ENCODE results near the gene FAM83B. TPM values are rescaled to one million over a fixed set of nuclear protein-coding genes. Genes with fewer than 3 reads are reported as not detected.

Gene FAM83B
- total and polyA plus RNA-seq, 8 donors, result 0.46 to 7.3 (median 1.6) TPM

DNA sequence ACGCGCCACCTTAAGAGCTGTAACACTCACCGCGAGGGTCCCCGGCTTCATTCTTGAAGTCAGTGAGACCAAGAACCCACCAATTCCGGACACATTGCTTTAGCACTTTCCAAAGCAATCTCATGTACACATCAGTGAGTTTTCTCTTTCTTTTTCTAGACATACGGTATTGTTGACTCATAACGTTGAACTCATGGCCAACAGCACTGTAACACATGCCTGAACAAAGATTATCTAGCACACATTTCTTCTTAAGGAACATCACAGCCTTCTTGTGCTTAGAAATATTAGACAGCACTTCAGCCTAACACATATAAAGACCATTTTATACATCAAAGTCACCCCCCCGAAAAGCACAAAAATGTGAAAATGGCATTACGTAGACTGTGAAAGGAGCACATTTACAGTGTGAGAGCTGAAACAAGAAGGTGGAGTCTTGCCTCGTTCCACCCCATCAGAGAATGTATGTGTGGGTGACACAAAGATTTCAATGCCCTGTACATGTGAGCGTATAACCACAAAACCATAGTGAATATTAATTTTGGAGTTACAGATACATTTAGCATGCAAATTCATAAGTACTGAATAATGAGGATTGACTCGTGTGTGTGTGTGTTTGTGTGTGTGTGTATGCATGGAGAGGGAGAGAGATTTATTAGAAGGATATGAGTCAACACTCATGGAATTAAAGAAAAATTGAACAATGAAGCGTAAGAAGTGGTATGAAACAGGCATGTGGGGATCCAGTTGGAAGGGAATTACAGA lies 134.1 kb downstream of the FAM83B start:
- no peaks in the 10 kb centered on the region for H3K4me1 ChIP-seq
- DNase-seq (no peak), FAIRE-seq (no peak), ATAC-seq (no peak)
- no peak overlapping the region for H3K4me3 ChIP-seq
- WGBS, 2 donors, result 85 to 91% methylated on average over 14 of the region's 14 CpGs
- no peaks in the 10 kb centered on the region for H3K27me3 ChIP-seq
- intact Hi-C loops (cut with DNase I), result no loop called here
- H3K9me3 ChIP-seq, result no peaks in the 10 kb centered on the region
- H3K36me3 ChIP-seq, result no peaks in the 10 kb centered on the region
- H3K27ac ChIP-seq, result no peak overlapping the region
- TF ChIP-seq, protein P1, sequence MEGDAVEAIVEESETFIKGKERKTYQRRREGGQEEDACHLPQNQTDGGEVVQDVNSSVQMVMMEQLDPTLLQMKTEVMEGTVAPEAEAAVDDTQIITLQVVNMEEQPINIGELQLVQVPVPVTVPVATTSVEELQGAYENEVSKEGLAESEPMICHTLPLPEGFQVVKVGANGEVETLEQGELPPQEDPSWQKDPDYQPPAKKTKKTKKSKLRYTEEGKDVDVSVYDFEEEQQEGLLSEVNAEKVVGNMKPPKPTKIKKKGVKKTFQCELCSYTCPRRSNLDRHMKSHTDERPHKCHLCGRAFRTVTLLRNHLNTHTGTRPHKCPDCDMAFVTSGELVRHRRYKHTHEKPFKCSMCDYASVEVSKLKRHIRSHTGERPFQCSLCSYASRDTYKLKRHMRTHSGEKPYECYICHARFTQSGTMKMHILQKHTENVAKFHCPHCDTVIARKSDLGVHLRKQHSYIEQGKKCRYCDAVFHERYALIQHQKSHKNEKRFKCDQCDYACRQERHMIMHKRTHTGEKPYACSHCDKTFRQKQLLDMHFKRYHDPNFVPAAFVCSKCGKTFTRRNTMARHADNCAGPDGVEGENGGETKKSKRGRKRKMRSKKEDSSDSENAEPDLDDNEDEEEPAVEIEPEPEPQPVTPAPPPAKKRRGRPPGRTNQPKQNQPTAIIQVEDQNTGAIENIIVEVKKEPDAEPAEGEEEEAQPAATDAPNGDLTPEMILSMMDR (IDR thresholded peaks at IDR 0.05), result no peak

DNA sequence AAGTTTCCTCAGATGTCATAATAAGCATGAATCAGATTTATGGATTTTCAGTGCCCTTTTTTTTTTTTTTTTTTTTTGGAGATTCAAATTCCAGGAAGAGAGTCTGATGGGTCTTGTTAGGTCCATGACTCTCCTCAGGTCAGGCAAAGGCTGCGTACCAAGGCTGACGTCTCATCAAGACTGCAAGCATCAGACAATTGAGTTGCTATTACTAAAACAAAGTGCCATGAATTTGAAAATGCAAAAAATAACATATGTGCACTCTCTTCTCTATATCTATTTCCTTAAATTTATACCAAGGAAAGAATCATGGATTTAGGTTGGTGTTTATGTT lies 134.7 kb downstream of the FAM83B start:
- H3K4me1 ChIP-seq, result no peaks in the 10 kb centered on the region
- intact Hi-C loops (cut with DNase I), result no loop called here
- TF ChIP-seq, protein P1 (IDR thresholded peaks at IDR 0.05), result no peak
- no peaks in the 10 kb centered on the region for H3K27me3 ChIP-seq
- no peak overlapping the region for H3K4me3 ChIP-seq
- no peak for ATAC-seq
- H3K9me3 ChIP-seq, result no peaks in the 10 kb centered on the region
- no peak overlapping the region for H3K27ac ChIP-seq
- no peak for DNase-seq
- H3K36me3 ChIP-seq, result no peaks in the 10 kb centered on the region
- no peak for FAIRE-seq
- 91 to 93% methylated on average over 2 of the region's 2 CpGs for WGBS, 2 donors

DNA sequence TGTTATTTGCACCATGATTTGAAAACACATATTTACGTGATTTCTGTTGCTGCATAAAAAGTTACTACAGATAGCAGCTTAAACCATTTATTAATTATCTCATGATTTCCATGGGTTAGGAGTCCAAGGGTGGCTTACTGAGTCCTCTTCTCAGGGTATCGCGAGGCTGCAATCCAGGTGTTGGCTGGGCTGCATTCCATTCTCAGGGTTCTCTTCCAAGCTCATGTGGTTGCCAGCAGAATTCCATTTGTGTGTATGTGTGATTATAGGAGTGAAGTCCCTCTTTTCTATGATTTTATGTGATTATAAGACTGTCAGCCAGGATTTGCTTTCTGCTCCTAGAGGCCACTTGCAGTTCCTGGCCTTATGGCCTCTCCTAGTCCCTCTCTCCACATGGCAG lies 135.1 kb downstream of the FAM83B start:
- TF ChIP-seq, protein P1 (IDR thresholded peaks at IDR 0.05), result no peak
- no peak for DNase-seq
- no peak for ATAC-seq
- Histone ChIP-seq H3K36me3 (no peaks in the 10 kb centered on the region), H3K4me1 (no peaks in the 10 kb centered on the region), H3K27me3 (no peaks in the 10 kb centered on the region), H3K4me3 (no peak overlapping the region), H3K9me3 (no peaks in the 10 kb centered on the region), H3K27ac (no peak overlapping the region)
- no peak for FAIRE-seq
- intact Hi-C loops (cut with DNase I), result no loop called here
- WGBS, 2 donors, result 40 to 41% methylated on average over 3 of the region's 3 CpGs

DNA sequence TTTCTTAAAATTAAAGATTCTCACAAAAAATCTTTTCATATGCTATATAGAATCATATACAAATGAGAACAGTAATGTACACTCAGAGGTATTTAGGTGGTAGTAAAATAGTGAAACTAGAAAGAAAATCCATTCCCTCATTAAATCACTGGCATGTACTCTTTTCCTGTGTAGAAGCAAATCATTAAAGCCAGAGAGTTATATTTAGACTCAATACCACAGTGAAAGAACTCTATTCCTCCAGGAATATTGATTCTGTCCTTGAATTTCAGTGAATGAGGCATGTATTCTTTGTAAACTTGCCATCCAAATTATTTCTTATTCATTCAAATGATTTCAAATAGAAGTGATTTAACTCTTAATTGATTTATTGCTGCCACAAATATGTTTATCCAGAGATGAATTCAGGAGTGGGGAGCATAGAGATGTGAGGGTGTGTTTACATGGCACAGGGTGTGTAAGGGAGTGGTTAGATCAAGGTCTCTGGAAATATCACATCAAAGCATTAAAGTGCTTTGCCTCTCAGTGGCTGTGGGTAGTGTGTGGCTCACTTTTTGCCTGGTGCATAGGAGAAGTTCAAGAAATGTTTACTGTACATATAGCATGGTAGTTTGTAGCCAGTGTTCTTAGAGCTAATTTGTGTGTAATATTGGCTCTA lies 141.2 kb downstream of the FAM83B start:
- no peaks in the 10 kb centered on the region for H3K36me3 ChIP-seq
- intact Hi-C loops (cut with DNase I), result no loop called here
- no peaks in the 10 kb centered on the region for H3K27me3 ChIP-seq
- no peaks in the 10 kb centered on the region for H3K4me1 ChIP-seq
- DNase-seq (no peak), ATAC-seq (no peak), FAIRE-seq (no peak)
- no peak overlapping the region for H3K4me3 ChIP-seq
- H3K27ac ChIP-seq, result no peak overlapping the region
- TF ChIP-seq, protein P1 (IDR thresholded peaks at IDR 0.05), result no peak
- H3K9me3 ChIP-seq, result no peaks in the 10 kb centered on the region

DNA sequence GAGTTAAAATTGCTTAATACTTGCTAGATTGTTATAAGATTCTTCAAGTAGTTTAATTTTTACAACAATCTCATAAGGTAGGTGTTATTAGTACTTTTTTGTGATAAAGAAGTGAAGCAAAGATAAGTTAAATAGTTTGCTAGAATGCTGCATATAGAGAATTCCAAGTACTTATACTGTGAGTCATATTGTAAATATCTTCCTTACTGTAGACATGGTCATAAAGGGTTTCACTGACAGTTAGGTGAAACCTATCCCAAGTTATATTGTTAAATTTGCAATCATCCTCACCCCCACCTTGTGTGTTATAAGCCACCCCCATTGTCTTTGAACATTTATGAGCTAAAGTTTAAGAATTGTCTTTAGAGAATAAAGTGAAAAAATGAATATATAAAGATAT lies 142.0 kb downstream of the FAM83B start:
- DNase-seq, result no peak
- no peaks in the 10 kb centered on the region for H3K27me3 ChIP-seq
- no peak for FAIRE-seq
- no peak for ATAC-seq
- no peak overlapping the region for H3K4me3 ChIP-seq
- intact Hi-C loops (cut with DNase I), result no loop called here
- H3K27ac ChIP-seq, result no peak overlapping the region
- TF ChIP-seq, protein P1 (IDR thresholded peaks at IDR 0.05), result no peak
- H3K9me3 ChIP-seq, result no peaks in the 10 kb centered on the region
- H3K36me3 ChIP-seq, result no peaks in the 10 kb centered on the region
- H3K4me1 ChIP-seq, result no peaks in the 10 kb centered on the region
